ENCODE results near the gene TCAP. TPM values are rescaled to one million over a fixed set of nuclear protein-coding genes. Genes with fewer than 3 reads are reported as not detected.

Gene TCAP
- total and polyA plus RNA-seq, 10 of the 15 experiments (the other 5 are each of a cell fraction or from before 2014, with no cell fraction given) = 0.17 to 1.0 (median 0.36) TPM; not detected in 3

GRCh38 chr17:39705786-39706348, 40.7 kb downstream of the TCAP start (continued):
- TF ChIP-seq MLLT1 (IDR thresholded peaks at IDR 0.05) (no peak), ZNF24 (IDR thresholded peaks at IDR 0.05) (no peak), NR2F1 (conservative IDR thresholded peaks at IDR 0.05) (no peak), FOS (IDR thresholded peaks at IDR 0.05; ENCODE audit: borderline replicate concordance, extremely low read depth, insufficient read length) (no peak), IRF3 (IDR thresholded peaks at IDR 0.05) (no peak), BACH1 (IDR thresholded peaks at IDR 0.05; ENCODE audit: borderline replicate concordance) (no peak), TAF1 (IDR thresholded peaks at IDR 0.05; ENCODE audit: borderline replicate concordance, low read depth, low read length) (no peak)

GRCh38 chr17:39706383-39706782, 41.2 kb downstream of the TCAP start:
- DNase-seq (ENCODE audit: low read depth, low spot score) (no peak), ATAC-seq (no peak), FAIRE-seq (no peak)
- 54% methylated on average over 8 of the region's 8 CpGs for WGBS (ENCODE audit: insufficient coverage, insufficient replicate concordance, low lambda C conversion rate, missing lambda C conversion rate)
- H3K27me3 ChIP-seq (replicated peaks in 1 of 2; ENCODE audit: control insufficient read depth in 2 of 2, insufficient read depth in 2 of 2, low read length in 1 of 2) = peaks cover 0 to under 1% of the 10 kb centered on the region in 2 experiments; a peak in 3 of 4 replicates
- H3K4me3 ChIP-seq = no peak overlapping the region
- H3K79me2 ChIP-seq (ENCODE audit: control insufficient read depth, insufficient read depth, low read length) = no peaks in the 10 kb centered on the region
- no peaks in the 10 kb centered on the region for H3K9me3 ChIP-seq (replicated peaks; ENCODE audit: control insufficient read depth, insufficient read depth, low read length)
- H4K20me1 ChIP-seq (ENCODE audit: control insufficient read depth, insufficient read depth) = no peaks in the 10 kb centered on the region
- no peak overlapping the region for H3K27ac ChIP-seq (ENCODE audit: control insufficient read depth, insufficient read depth)
- in situ Hi-C loops (cut with MboI) = no loop called here
- no peaks in the 10 kb centered on the region for H3K36me3 ChIP-seq (ENCODE audit: control insufficient read depth in 2 of 2, insufficient read depth in 2 of 2, low read length in 1 of 2)
- H3K9ac ChIP-seq (ENCODE audit: control insufficient read depth, insufficient read depth, low read length) = no peak overlapping the region
- ChIA-PET RAD21 (ENCODE audit: unreplicated experiment) (no interaction called here), POLR2A (no interaction called here), CTCF (no interaction called here), SMC1A (ENCODE audit: uncharacterized antibody, unreplicated experiment) (no interaction called here)
- H3K4me2 ChIP-seq (ENCODE audit: control insufficient read depth, insufficient read depth) = no peak overlapping the region
- no TSS peak for BruUV-seq (replicated peaks)
- peaks cover 11% of the 10 kb centered on the region for H3K4me1 ChIP-seq (ENCODE audit: control insufficient read depth, insufficient read depth, low read length)
- intact Hi-C loops (cut with micrococcal nuclease; ENCODE audit: unreplicated experiment) = no loop called here
- H2AFZ ChIP-seq (ENCODE audit: control insufficient read depth, low read depth, low read length) = no peak overlapping the region
- TF ChIP-seq ZNF274 (IDR thresholded peaks at IDR 0.05; ENCODE audit: insufficient read depth, insufficient read length) (no peak), USF1 (IDR thresholded peaks at IDR 0.05; ENCODE audit: borderline replicate concordance, extremely low read length, insufficient read depth, low read depth, low read length) (no peak), ZNF24 (IDR thresholded peaks at IDR 0.05) (no peak), RUNX3 (IDR thresholded peaks at IDR 0.05; ENCODE audit: low read length) (no peak), SMAD1 (IDR thresholded peaks at IDR 0.05; ENCODE audit: low read depth, partially characterized antibody) (no peak), PRDM15 (CRISPR knock-in tag; IDR thresholded peaks at IDR 0.05) (no peak), NFIC (IDR thresholded peaks at IDR 0.05; ENCODE audit: low read depth, low read length) (no peak), IRF4 (IDR thresholded peaks at IDR 0.05; ENCODE audit: low read depth, low read length) (no peak), BCL11A (IDR thresholded peaks at IDR 0.05; ENCODE audit: low read depth, low read length) (no peak)
